NCI-H1436 (cell line): ENCODE measurements around the gene TSPYL4.

ENCODE experiments used
- DNase-seq: peaks from one replicate; lab custom pipeline; 2025; lab: John Stamatoyannopoulos, UW

Gene TSPYL4

GRCh38 chr6:116271149-116271708 lies 17.4 kb upstream of the TSPYL4 start:
- DNase-seq, result no peak

GRCh38 chr6:116268589-116269293 lies 14.9 kb upstream of the TSPYL4 start:
- peak; percentile 30 for DNase-seq

GRCh38 chr6:116267836-116268588 lies 14.1 kb upstream of the TSPYL4 start:
- DNase-seq, result no peak

GRCh38 chr6:116266803-116267202 lies 12.9 kb upstream of the TSPYL4 start:
- no peak for DNase-seq

GRCh38 chr6:116265041-116265829 lies 11.4 kb upstream of the TSPYL4 start:
- DNase-seq, result no peak

- DNase-seq, result no peak
These were observed 9.5 kb upstream of the TSPYL4 start for GRCh38 chr6:116263353-116263752.

GRCh38 chr6:116258520-116258919 lies 4.6 kb upstream of the TSPYL4 start:
- DNase-seq, result no peak

- no peak for DNase-seq
These were observed 2.8 kb upstream of the TSPYL4 start for GRCh38 chr6:116256694-116257093.

- DNase-seq, result no peak
These were observed 1.4 kb upstream of the TSPYL4 start for GRCh38 chr6:116255246-116255800.

- DNase-seq, result no peak
These were observed 602 bp upstream of the TSPYL4 start for GRCh38 chr6:116254297-116255056.

- DNase-seq, result no peak
These were observed 729 bp downstream of the TSPYL4 start for GRCh38 chr6:116253188-116253504.

- no peak for DNase-seq
These were observed 2.1 kb downstream of the TSPYL4 start for GRCh38 chr6:116251568-116252384.

- no peak for DNase-seq
These were observed 5.3 kb downstream of the TSPYL4 start for GRCh38 chr6:116248577-116248976.

- DNase-seq, result no peak
These were observed 6.6 kb downstream of the TSPYL4 start for GRCh38 chr6:116247285-116247684.

GRCh38 chr6:116246089-116246488 lies 7.8 kb downstream of the TSPYL4 start:
- DNase-seq, result no peak

- peak; percentile 71 for DNase-seq
These were observed 9.6 kb downstream of the TSPYL4 start for GRCh38 chr6:116244284-116244683.

GRCh38 chr6:116239856-116240255 lies 14.0 kb downstream of the TSPYL4 start:
- no peak for DNase-seq

GRCh38 chr6:116239256-116239655 lies 14.6 kb downstream of the TSPYL4 start:
- no peak for DNase-seq

GRCh38 chr6:116238083-116238482 lies 15.8 kb downstream of the TSPYL4 start:
- no peak for DNase-seq

GRCh38 chr6:116234689-116235088 lies 19.2 kb downstream of the TSPYL4 start:
- no peak for DNase-seq
